ENCODE measurements around the gene TEAD1.
A peak's percentile ranks its signal among the peaks of the same experiment; 100 is the strongest.

TEAD1 gene

DNA sequence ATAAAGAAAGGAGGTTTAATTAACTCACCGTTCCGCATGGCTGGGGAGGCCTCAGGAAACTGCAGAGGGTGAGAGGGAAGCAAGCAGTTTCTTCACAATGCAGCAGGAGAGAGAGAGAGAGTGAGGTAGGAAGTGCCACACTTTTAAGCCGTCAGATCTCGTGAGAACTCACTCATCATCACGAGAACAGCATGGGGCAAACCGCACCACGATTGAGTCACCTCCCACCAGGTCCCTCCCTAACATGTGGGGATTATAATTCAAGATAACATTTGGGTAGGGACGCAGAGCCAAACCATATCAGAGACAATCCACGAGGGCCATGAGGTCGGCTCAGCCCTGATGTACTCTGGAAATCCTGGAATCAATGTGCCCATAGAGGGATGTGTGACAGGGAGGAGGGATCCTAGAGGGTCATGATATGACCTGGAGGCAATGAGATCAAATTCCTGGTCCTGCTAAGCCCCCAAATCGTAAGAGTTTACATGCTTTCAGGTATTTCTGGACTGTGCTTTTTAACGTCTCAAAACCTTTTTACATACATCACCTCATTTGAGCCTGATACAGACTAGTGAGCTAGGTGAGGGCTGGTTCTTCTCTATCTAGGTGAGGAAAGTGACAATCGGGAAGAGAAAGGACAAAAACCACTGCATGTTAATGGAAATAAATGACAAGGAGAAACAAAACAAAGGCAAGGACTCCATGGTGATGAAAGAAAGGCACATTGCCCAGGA, 315.4 kb downstream of the TEAD1 start:
- Histone ChIP-seq H2BK5ac (ENCODE audit: low read length) (no peak overlapping the region), H2AK5ac (ENCODE audit: low read depth, low read length) (no peak overlapping the region), H3K36me3 (replicated peaks in 1 of 2; ENCODE audit: control insufficient read depth in 2 of 2, insufficient read depth in 2 of 2, low read length in 2 of 2) (no peaks in the 10 kb centered on the region), H3K27ac (replicated peaks; ENCODE audit: low read length) (peak overlapping the region; percentile 40), H3K4me3 (ENCODE audit: low read length in 2 of 2) (peak overlapping the region in 1 of 2 donors; percentile 24), H3K18ac (ENCODE audit: low read length) (peak overlapping the region; percentile 23), H4K91ac (ENCODE audit: low read depth, low read length, poor library complexity) (no peak overlapping the region), H3K14ac (ENCODE audit: low read length) (no peak overlapping the region), H3K9me3 (replicated peaks in 1 of 2; ENCODE audit: control insufficient read depth in 2 of 2, insufficient read depth in 1 of 2, low read depth in 1 of 2, low read length in 2 of 2) (peaks cover 2 to 5% of the 10 kb centered on the region in 2 donors), H3K9ac (ENCODE audit: low read depth, low read length, poor library complexity) (no peak overlapping the region), H3K27me3 (ENCODE audit: control insufficient read depth in 3 of 3, insufficient read depth in 3 of 3, low read depth in 1 of 3, low read length in 3 of 3) (no peaks in the 10 kb centered on the region), H2BK15ac (ENCODE audit: low read length) (no peak overlapping the region), H3K79me1 (ENCODE audit: low read depth, low read length) (no peaks in the 10 kb centered on the region), H2BK120ac (ENCODE audit: low read depth, low read length) (no peak overlapping the region), H3K4ac (ENCODE audit: low read length) (no peak overlapping the region), H3K4me1 (ENCODE audit: control insufficient read depth in 2 of 2, insufficient read depth in 1 of 2, low read depth in 1 of 2, low read length in 2 of 2) (peaks cover 0 to 5% of the 10 kb centered on the region in 2 donors), H3K23ac (ENCODE audit: low read depth, low read length, poor library complexity) (peak overlapping the region; percentile 1), H2BK12ac (ENCODE audit: low read length) (peak overlapping the region; percentile 30), H3K4me2 (ENCODE audit: insufficient read depth, low read length, poor library complexity, severe bottlenecking) (no peak overlapping the region), H2AFZ (ENCODE audit: low read length) (peak overlapping the region; percentile 45), H4K8ac (ENCODE audit: low read depth, low read length) (no peak overlapping the region)
- no peak for DNase-seq (ENCODE audit: low spot score)
- no CpG with 5 or more reads among the region's 13 CpGs for WGBS, 2 donors (ENCODE audit: extremely low coverage in 2 of 2, insufficient read length in 2 of 2, insufficient replicate concordance in 1 of 2)

DNA sequence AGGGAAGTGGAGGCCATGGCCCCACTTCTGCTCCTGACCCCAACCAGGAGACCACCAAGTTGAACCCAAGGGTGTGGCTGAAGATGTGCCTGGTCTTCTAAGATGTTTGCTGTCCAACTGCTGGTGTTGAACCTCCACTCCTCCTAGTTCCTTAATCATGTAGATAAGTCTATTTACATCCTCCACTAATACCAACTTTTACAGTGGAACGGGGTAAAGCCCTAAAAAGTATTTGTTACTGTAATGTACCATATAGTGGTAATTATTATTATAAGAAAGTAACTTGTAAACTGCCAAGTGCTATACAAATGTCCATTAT, 315.9 kb downstream of the TEAD1 start:
- DNase-seq (ENCODE audit: low spot score), result no peak
- H3K9ac ChIP-seq (ENCODE audit: low read depth, low read length, poor library complexity), result no peak overlapping the region
- H3K18ac ChIP-seq (ENCODE audit: low read length), result no peak overlapping the region
- no peak overlapping the region for H2AFZ ChIP-seq (ENCODE audit: low read length)
- no peaks in the 10 kb centered on the region for H3K79me1 ChIP-seq (ENCODE audit: low read depth, low read length)
- no peak overlapping the region for H3K14ac ChIP-seq (ENCODE audit: low read length)
- H3K27ac ChIP-seq (replicated peaks; ENCODE audit: low read length), result no peak overlapping the region
- no peak overlapping the region for H3K4ac ChIP-seq (ENCODE audit: low read length)
- H4K91ac ChIP-seq (ENCODE audit: low read depth, low read length, poor library complexity), result no peak overlapping the region
- peaks cover 2 to 5% of the 10 kb centered on the region in 2 donors for H3K9me3 ChIP-seq (replicated peaks in 1 of 2; ENCODE audit: control insufficient read depth in 2 of 2, insufficient read depth in 1 of 2, low read depth in 1 of 2, low read length in 2 of 2)
- H3K4me3 ChIP-seq (ENCODE audit: low read length in 2 of 2), result no peak overlapping the region
- no peak overlapping the region for H2BK15ac ChIP-seq (ENCODE audit: low read length)
- no peak overlapping the region for H4K8ac ChIP-seq (ENCODE audit: low read depth, low read length)
- H3K23ac ChIP-seq (ENCODE audit: low read depth, low read length, poor library complexity), result no peak overlapping the region
- H3K27me3 ChIP-seq (ENCODE audit: control insufficient read depth in 3 of 3, insufficient read depth in 3 of 3, low read depth in 1 of 3, low read length in 3 of 3), result no peaks in the 10 kb centered on the region
- no peak overlapping the region for H2BK120ac ChIP-seq (ENCODE audit: low read depth, low read length)
- H2BK12ac ChIP-seq (ENCODE audit: low read length), result peak overlapping the region; percentile 30
- no peak overlapping the region for H3K4me2 ChIP-seq (ENCODE audit: insufficient read depth, low read length, poor library complexity, severe bottlenecking)
- no peaks in the 10 kb centered on the region for H3K36me3 ChIP-seq (replicated peaks in 1 of 2; ENCODE audit: control insufficient read depth in 2 of 2, insufficient read depth in 2 of 2, low read length in 2 of 2)
- peaks cover 0 to 5% of the 10 kb centered on the region in 2 donors for H3K4me1 ChIP-seq (ENCODE audit: control insufficient read depth in 2 of 2, insufficient read depth in 1 of 2, low read depth in 1 of 2, low read length in 2 of 2)
- H2AK5ac ChIP-seq (ENCODE audit: low read depth, low read length), result no peak overlapping the region
- no peak overlapping the region for H2BK5ac ChIP-seq (ENCODE audit: low read length)
- no CpG with 5 or more reads among the region's 1 CpG for WGBS, 2 donors (ENCODE audit: extremely low coverage in 2 of 2, insufficient read length in 2 of 2, insufficient replicate concordance in 1 of 2)

DNA sequence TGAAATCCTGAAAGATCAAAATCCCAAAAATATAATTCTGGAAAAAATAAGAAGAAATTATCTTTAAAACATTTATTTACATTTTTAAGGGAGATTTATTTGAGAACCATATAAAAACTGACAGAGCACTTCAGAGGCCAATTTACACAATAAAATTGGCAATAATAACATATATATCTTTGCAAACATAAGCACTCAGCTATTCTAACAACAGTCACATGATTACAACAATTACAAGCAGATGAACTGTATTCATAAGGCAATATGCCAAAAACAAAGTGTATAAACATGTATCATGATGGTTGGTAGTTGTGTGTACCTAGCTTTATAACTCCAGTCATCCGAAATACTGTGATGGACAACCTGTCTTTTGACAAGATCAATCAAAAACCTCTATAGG, 317.2 kb downstream of the TEAD1 start:
- no peak overlapping the region for H4K8ac ChIP-seq (ENCODE audit: low read depth, low read length)

DNA sequence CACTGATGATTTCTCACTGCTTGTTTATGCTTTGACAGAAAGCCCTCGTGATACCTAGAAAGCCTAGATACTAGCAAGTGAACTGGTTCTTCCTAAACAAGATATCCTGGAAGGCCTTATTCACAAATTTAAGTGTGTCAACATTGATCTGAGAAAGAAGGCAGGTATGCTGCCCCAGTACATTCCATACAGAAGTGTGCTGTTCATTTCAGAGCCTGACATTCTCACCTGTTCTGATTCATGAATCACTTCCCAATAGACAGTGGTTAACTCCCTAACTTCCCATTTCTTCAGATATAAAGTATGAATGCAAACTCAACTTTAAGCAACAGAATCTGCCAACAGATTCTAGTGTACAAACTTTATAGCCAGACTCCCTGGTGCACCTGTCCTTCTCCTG, 319.4 kb downstream of the TEAD1 start:
- Histone ChIP-seq H3K4me1 (ENCODE audit: control insufficient read depth in 2 of 2, insufficient read depth in 1 of 2, low read depth in 1 of 2, low read length in 2 of 2) (peaks cover 0 to 5% of the 10 kb centered on the region in 2 donors), H4K91ac (ENCODE audit: low read depth, low read length, poor library complexity) (no peak overlapping the region), H4K8ac (ENCODE audit: low read depth, low read length) (no peak overlapping the region), H3K9ac (ENCODE audit: low read depth, low read length, poor library complexity) (no peak overlapping the region), H2AK5ac (ENCODE audit: low read depth, low read length) (no peak overlapping the region), H3K4me3 (ENCODE audit: low read length in 2 of 2) (no peak overlapping the region), H3K23ac (ENCODE audit: low read depth, low read length, poor library complexity) (no peak overlapping the region), H2BK5ac (ENCODE audit: low read length) (no peak overlapping the region), H2BK12ac (ENCODE audit: low read length) (no peak overlapping the region), H3K14ac (ENCODE audit: low read length) (no peak overlapping the region), H3K36me3 (replicated peaks in 1 of 2; ENCODE audit: control insufficient read depth in 2 of 2, insufficient read depth in 2 of 2, low read length in 2 of 2) (no peaks in the 10 kb centered on the region), H3K4me2 (ENCODE audit: insufficient read depth, low read length, poor library complexity, severe bottlenecking) (no peak overlapping the region), H3K79me1 (ENCODE audit: low read depth, low read length) (no peaks in the 10 kb centered on the region), H3K27me3 (ENCODE audit: control insufficient read depth in 3 of 3, insufficient read depth in 3 of 3, low read depth in 1 of 3, low read length in 3 of 3) (no peaks in the 10 kb centered on the region), H3K18ac (ENCODE audit: low read length) (no peak overlapping the region), H3K27ac (replicated peaks; ENCODE audit: low read length) (no peak overlapping the region), H3K4ac (ENCODE audit: low read length) (no peak overlapping the region), H3K9me3 (replicated peaks in 1 of 2; ENCODE audit: control insufficient read depth in 2 of 2, insufficient read depth in 1 of 2, low read depth in 1 of 2, low read length in 2 of 2) (peaks cover 2 to 5% of the 10 kb centered on the region in 2 donors), H2BK120ac (ENCODE audit: low read depth, low read length) (no peak overlapping the region), H2BK15ac (ENCODE audit: low read length) (no peak overlapping the region), H2AFZ (ENCODE audit: low read length) (no peak overlapping the region)
- DNase-seq (ENCODE audit: low spot score), result no peak
- no CpG with 5 or more reads among the region's 1 CpG for WGBS, 2 donors (ENCODE audit: extremely low coverage in 2 of 2, insufficient read length in 2 of 2, insufficient replicate concordance in 1 of 2)

More for the DNA sequence above, 317.2 kb downstream of the TEAD1 start:
- Histone ChIP-seq H3K14ac (ENCODE audit: low read length) (no peak overlapping the region), H2BK15ac (ENCODE audit: low read length) (no peak overlapping the region), H3K27ac (replicated peaks; ENCODE audit: low read length) (no peak overlapping the region), H3K79me1 (ENCODE audit: low read depth, low read length) (no peaks in the 10 kb centered on the region), H2BK12ac (ENCODE audit: low read length) (no peak overlapping the region), H2BK5ac (ENCODE audit: low read length) (no peak overlapping the region), H3K9ac (ENCODE audit: low read depth, low read length, poor library complexity) (no peak overlapping the region), H3K36me3 (replicated peaks in 1 of 2; ENCODE audit: control insufficient read depth in 2 of 2, insufficient read depth in 2 of 2, low read length in 2 of 2) (no peaks in the 10 kb centered on the region), H3K9me3 (replicated peaks in 1 of 2; ENCODE audit: control insufficient read depth in 2 of 2, insufficient read depth in 1 of 2, low read depth in 1 of 2, low read length in 2 of 2) (peaks cover 2 to 5% of the 10 kb centered on the region in 2 donors), H3K4me2 (ENCODE audit: insufficient read depth, low read length, poor library complexity, severe bottlenecking) (no peak overlapping the region), H3K4me3 (ENCODE audit: low read length in 2 of 2) (no peak overlapping the region), H3K4me1 (ENCODE audit: control insufficient read depth in 2 of 2, insufficient read depth in 1 of 2, low read depth in 1 of 2, low read length in 2 of 2) (peaks cover 0 to 5% of the 10 kb centered on the region in 2 donors), H4K91ac (ENCODE audit: low read depth, low read length, poor library complexity) (no peak overlapping the region), H3K4ac (ENCODE audit: low read length) (no peak overlapping the region), H2BK120ac (ENCODE audit: low read depth, low read length) (no peak overlapping the region), H3K18ac (ENCODE audit: low read length) (no peak overlapping the region), H2AK5ac (ENCODE audit: low read depth, low read length) (no peak overlapping the region), H2AFZ (ENCODE audit: low read length) (no peak overlapping the region), H3K27me3 (ENCODE audit: control insufficient read depth in 3 of 3, insufficient read depth in 3 of 3, low read depth in 1 of 3, low read length in 3 of 3) (no peaks in the 10 kb centered on the region), H3K23ac (ENCODE audit: low read depth, low read length, poor library complexity) (no peak overlapping the region)
- no CpG with 5 or more reads among the region's 1 CpG for whole genome bisulfite sequencing, 2 donors (ENCODE audit: extremely low coverage in 2 of 2, insufficient read length in 2 of 2, insufficient replicate concordance in 1 of 2)
- no peak for DNase-seq (ENCODE audit: low spot score)

Data from neuronal stem cell (in vitro differentiated cells).